Colon (tissue), 2 donors: ENCODE measurements around the gene ST3GAL2.

Experiments
- FAIRE-seq: peaks from 2 replicates; lab custom pipeline; 2012; peaks lifted over from hg19 to GRCh38; lab: Jason Lieb, UNC
- donor health status: control.
- donor health status: control.

ST3GAL2 gene

DNA sequence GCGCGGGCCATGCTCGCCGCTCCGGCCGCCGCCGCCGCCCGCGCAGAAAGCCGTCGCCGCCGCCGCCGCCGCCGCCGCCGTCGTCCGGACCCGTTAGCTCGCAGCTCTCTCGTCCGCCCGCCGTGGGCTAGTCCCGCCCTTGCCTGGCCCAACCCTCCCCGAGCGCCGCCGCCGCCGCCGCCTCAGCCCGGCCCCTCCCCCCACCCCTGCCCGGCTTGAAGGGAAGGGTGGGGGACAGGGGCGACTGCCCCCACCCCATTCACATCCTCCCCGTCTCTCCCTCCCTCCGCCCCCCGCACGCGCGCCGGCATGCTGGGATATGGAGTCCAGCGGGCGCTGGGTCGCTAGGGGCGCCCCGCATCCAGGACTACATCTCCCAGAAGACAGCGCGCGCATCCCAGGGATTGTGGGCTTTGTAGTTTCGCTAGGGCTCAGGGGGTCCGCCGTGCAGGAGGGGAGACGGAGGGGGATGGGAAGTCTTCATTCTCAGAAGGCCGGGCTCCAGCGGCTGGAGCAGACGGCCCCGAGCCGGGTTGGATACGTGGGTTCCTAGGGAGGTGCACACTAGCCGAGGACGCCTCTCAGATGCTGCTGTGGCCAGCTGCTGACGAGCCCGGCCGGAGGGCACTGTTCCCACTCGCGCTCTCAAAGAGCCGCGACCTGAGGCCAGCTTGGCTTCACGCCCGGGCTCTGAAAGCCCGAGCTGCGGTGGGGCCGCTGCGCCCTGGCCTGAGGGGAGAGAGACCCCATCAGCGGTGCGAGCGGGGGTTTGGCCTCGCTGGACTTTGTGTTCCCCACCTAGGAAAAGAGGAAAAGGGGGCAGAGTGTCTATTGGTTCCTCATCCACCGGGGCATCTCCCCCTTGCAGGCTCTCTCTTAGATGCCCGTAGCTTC, at the start of gene ST3GAL2:
TSS of gene ST3GAL2 (minus strand) at position 132 of the 894 bp plus-strand sequence. CDS start 40,570 bp downstream, outside the sequence.
- no peak for FAIRE-seq

DNA sequence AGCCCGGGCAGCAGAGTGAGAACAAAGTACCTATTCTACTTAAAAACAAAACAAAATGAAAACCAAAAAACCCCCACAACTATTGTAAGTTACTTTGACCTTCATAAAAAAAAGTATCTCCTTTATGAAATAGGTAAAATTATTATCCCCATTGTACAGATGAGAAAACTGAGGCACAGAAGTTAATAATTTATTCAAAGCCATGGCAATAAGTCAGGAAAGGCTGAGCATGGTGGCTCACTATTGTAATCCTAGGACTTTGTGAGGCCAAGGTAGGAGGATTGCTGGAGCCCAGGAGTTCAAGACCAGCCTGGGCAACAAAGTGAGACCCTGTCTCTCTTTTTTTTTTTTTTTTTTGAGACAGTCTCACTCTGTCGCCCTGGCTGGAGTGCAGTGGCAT, 46.0 kb upstream of the ST3GAL2 start:
- no peak for FAIRE-seq

DNA sequence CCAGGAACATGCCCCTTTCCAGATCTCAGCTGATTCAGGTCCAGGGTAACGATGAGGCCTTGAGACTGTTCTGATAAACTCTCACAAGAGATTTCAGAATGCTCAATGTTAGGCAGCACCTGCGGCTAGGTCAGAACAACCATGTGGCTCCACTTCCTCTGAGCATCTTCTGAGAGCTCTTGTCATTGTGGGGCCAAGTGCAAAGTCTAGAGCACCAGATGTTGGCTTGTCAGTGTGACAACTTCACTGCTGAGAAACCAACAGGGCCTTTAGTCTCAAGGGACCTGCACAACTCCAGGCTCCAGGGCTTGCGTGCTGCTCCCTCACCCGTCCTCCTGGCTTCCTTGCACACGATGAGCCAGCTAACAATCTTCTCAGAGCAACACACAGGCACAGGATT, 44.5 kb upstream of the ST3GAL2 start:
- no peak for FAIRE-seq

DNA sequence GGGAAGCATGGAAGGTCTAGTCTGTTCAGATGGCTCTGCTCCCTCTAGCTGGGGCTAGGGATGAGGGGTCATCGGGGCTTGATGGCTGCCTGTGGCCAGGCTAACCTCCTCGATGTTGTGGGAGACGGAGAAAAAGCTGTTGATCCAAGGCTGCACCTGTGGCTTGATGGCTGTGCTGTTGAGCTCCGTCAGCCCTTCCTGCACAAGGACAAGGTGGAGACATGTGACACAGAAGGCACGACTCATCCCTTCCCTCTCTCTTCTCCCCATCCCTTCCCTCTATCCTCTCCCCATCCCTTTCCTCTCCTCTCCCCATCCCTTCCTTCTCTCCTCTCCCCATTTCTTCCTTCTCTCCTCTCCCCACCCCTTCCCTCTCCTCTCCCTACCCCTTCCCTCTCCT, 43.7 kb upstream of the ST3GAL2 start:
- FAIRE-seq = no peak

DNA sequence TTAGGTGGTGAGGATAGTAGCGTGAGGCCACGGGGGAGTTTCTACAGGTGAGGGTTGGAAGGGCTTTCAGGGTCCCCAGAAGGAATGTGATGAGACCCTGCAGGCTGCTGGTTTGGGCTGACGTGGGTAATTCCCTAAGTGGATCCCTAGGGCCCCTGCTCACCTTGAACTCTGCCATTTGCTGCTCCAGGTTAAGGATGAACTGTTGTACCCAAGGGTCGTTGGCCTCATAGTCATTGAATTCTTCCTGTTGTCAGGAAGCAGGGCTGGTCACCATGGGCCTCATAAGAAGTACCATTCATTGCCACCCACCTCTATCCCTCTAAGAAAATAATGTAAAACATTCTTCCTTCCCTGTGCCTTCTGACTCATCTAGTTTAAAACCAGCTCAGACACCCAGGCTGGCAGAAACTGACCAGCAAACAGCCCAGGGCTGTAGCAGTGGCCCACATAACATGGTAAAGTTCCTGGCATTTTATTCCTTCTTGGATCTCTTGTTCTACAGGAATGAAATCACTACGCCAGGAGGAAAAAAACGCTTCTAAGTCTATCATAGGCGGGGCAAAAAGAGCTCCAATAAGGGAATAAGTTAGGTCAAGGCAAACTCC, 43.1 kb upstream of the ST3GAL2 start:
- no peak for FAIRE-seq

DNA sequence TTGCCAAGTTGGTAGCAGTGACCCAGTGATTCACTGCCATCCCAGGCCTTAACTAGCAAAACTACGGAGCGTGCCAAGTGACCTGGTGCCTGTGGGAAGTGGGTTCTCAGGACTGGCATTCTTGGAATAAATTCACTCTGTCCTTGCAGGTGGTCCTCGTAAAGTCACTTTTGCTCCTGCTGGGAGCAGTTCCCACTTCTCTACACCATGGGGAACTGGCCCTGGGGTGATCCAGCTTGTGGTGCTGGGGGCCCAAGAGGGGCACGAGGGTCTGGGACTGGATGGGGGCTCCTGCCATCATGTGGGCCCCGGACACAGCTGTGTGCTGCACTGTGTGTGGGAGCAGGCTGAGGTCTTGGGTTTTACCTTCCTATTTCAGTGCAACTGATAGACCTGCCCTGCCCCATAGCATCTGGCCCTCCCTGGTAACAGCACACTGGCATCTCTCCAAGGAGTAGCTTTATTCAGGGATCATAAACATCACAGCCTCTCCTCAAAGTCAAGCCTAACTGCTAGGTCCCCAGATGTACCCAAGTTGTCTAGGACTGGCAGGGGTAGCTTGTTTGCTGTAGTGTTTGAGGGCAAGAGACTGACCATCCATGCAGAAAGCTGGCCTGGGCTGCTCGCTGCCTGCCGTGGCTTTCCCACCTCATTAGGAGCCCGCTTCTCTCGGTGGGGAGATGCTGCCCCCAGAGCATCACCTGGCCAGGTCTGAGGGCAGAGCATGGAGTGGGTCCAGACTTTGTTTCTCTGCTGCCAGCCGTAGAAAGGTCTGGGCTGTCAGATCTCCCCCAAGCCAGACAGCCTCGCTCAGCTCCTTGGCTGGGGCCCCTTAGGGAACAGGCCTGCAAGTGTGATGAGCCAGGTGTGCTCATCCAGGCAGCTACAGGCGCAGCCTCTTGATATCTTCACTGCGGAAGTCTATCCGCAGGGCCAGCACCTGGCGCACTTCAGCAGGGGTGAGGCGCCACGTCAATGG, 41.5 kb upstream of the ST3GAL2 start:
- FAIRE-seq = no peak

DNA sequence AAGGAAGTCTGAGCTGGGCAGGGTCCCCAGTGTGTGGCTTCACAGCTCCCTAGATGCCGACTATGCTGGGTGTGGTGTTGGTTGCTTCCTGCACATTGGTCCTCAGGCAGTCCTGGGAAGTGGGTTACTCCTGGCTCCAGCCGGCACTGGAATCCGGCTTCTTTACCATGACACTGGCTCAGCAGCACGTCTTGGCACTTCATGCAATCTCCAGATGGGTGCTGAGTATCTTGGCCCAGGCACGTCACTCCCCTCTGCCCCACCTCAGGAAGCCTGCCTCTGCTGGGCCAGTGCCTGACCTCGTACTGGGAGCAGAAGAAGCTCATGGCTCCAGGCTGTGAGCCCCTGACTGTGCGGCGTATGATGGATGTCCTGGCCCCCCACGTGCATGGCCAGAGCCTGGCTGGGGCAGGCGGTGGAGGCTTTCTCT, 40.0 kb upstream of the ST3GAL2 start:
- FAIRE-seq = no peak

- FAIRE-seq = no peak
These were observed 39.3 kb upstream of the ST3GAL2 start for GRCh38 chr16:70478169-70478568.

- no peak for FAIRE-seq
These were observed 37.5 kb upstream of the ST3GAL2 start for GRCh38 chr16:70476272-70477020.

DNA sequence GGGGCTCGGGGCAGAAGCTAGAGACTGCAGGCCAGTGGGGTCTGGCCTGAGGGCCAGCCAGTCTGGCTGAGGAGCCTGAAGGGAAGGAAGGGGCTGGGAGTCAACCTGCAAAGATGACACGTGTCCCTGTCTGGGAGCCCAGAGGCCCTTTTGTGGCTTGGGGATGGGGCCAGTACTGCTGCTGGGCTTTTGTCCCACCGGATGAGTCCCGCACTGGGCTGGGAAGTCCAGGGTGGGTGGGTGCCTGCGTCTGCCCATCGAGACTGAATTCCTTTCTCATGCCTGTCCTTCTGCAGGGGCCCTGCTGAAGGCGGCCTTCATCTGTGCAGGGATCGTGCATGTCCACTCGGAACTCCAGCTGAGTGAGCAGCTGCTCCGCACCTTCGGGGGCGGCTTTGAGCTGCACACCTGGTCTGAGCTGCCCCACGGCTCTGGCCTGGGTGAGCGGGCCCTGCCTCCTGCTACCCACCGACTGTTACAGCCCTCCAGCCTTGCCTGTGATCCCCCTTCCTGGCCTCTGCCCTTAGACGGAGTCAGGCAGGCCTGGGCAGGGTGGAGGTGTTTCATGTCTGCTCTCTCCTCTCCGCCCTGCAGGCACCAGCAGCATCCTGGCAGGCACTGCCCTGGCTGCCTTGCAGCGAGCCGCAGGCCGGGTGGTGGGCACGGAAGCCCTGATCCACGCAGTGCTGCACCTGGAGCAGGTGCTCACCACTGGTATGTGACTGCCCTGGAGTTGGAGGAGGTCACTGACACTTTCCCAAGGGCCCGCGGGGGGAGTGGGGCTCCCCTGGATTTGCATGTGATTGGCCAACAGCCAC, 36.4 kb upstream of the ST3GAL2 start:
- FAIRE-seq = no peak

- FAIRE-seq = no peak
These were observed 35.6 kb upstream of the ST3GAL2 start for GRCh38 chr16:70474320-70475053.

- no peak for FAIRE-seq
These were observed 34.8 kb upstream of the ST3GAL2 start for GRCh38 chr16:70473446-70474319.

- FAIRE-seq = no peak
These were observed 34.0 kb upstream of the ST3GAL2 start for GRCh38 chr16:70472786-70473433.

GRCh38 chr16:70470927-70471341, 32.0 kb upstream of the ST3GAL2 start:
- no peak for FAIRE-seq

DNA sequence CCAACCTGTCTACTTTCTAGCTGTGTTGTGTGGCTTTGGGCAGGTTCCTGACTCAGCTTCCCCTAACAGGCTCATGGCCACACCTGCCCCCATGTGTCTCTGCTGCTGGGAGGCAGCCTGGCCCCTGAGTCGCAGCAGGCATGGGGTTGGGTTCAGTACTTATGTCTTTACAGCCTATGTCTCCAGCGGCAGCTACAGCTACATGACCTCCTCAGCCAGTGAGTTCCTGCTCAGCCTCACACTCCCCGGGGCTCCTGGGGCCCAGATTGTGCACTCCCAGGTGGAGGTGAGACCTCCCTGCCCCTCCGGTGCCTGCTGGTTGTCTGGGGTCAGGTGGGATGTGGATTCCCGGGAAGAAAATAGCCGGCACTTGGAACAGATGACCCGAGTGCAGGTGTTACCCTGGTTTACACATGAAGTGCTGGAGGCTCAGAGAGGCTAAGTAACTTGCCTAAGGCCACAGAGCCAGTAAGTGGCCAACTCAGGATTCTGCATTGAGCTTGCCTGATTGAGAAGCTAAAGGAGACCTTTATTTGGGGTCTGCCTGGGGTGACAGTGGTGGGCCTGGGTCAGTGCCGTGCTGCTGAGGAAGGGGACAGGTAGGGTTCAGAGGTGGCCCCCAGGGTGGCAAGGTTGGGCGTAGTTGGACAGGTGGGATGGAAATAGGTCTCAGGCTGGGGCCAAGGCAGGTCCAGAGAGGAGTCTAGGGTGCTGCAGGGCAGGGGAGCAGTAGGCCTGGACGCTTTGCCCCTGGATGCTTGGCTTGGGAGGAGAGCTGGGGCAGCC, 31.4 kb upstream of the ST3GAL2 start:
- FAIRE-seq = no peak

GRCh38 chr16:70468776-70469525, 30.1 kb upstream of the ST3GAL2 start:
- no peak for FAIRE-seq

- no peak for FAIRE-seq
These were observed 28.7 kb upstream of the ST3GAL2 start for GRCh38 chr16:70467608-70468007.
